ENCODE data around the gene TMEM86A. TPM values are rescaled to one million over a fixed set of nuclear protein-coding genes. Genes with fewer than 3 reads are reported as not detected.

TMEM86A gene
- 0.09 and 0.11 TPM in 2 replicates for polyA plus RNA-seq

GRCh38 chr11:18698341-18699268 lies at the start of gene TMEM86A:
TMEM86A (plus strand) TSS chr11:18698779; CDS start chr11:18698887, 108 bp downstream.

GRCh38 chr11:18726040-18726439 lies 27.5 kb downstream of the TMEM86A start, which contains the start of gene IGSF22:
IGSF22 (minus strand) TSS chr11:18726188; CDS start chr11:18724236, 1,952 bp downstream.

Other genes starting within 250 kb of the TMEM86A start
- 0.15 TPM in 1 of 2 replicates, not detected in the other for gene LDHAL6A, start 242.9 kb upstream of the TMEM86A start, polyA plus RNA-seq
- 56.9 and 72.8 TPM in 2 replicates for gene TSG101, start 171.8 kb upstream of the TMEM86A start, polyA plus RNA-seq
- 12.4 and 13.0 TPM in 2 replicates for gene UEVLD, start 110.0 kb upstream of the TMEM86A start, polyA plus RNA-seq
- gene MISFA, start 99.0 kb upstream of the TMEM86A start, polyA plus RNA-seq, result 2.6 and 3.8 TPM in 2 replicates
- 5.7 and 10.0 TPM in 2 replicates for gene SPTY2D1, start 64.4 kb upstream of the TMEM86A start, polyA plus RNA-seq
- gene IGSF22, start 27.4 kb downstream of the TMEM86A start, polyA plus RNA-seq, result 1.8 and 1.9 TPM in 2 replicates
- gene PTPN5, start 93.0 kb downstream of the TMEM86A start, polyA plus RNA-seq, result 3.3 and 6.5 TPM in 2 replicates
- gene MRGPRX1, start 240.6 kb downstream of the TMEM86A start, polyA plus RNA-seq, result not detected in 2 replicates